ENCODE measurements around the gene ADAR. TPM values are rescaled to one million over a fixed set of nuclear protein-coding genes. Genes with fewer than 3 reads are reported as not detected.

ADAR gene
- total RNA-seq, 1 experiment from 2014 or later, result 190 TPM

- no TSS peak for BruUV-seq (replicated peaks)
- Mint-ChIP-seq H3K27ac (ENCODE audit: unreplicated experiment) (no peak overlapping the region), H3K4me1 (ENCODE audit: low read depth, unreplicated experiment) (peaks cover 19% of the 10 kb centered on the region), H3K4me3 (ENCODE audit: unreplicated experiment) (no peak overlapping the region), H3K9me3 (ENCODE audit: unreplicated experiment) (no peaks in the 10 kb centered on the region), H3K36me3 (ENCODE audit: insufficient read depth, unreplicated experiment) (peaks cover 64% of the 10 kb centered on the region), H3K27me3 (ENCODE audit: insufficient read depth, unreplicated experiment) (no peaks in the 10 kb centered on the region)
- Histone ChIP-seq H3K4me3 (ENCODE audit: low read depth, low read length) (no peak overlapping the region), H3K4me1 (no peaks in the 10 kb centered on the region), H3K36me3 (ENCODE audit: control insufficient read depth, insufficient read depth, low read length) (peaks cover 2% of the 10 kb centered on the region), H3K9me3 (no peaks in the 10 kb centered on the region), H3K27me3 (replicated peaks; ENCODE audit: control insufficient read depth, insufficient read depth, low read length) (no peaks in the 10 kb centered on the region)
- DNase-seq, result no peak
- CTCF ChIA-PET, result no interaction called here
- no peak for TF ChIP-seq CTCF (IDR thresholded peaks at IDR 0.05; ENCODE audit: insufficient read depth in 1 of 2, low read depth in 1 of 2, low read length in 1 of 2, severe bottlenecking in 1 of 2, unreplicated experiment in 1 of 2)
- POLR2A ChIA-PET, result no interaction called here
- intact Hi-C loops (cut with micrococcal nuclease; ENCODE audit: unreplicated experiment), result no loop called here
These were observed 4.7 kb downstream of the ADAR start for GRCh38 chr1:154603317-154603716.

GRCh38 chr1:154599658-154600057, 8.3 kb downstream of the ADAR start:
- intact Hi-C loops (cut with micrococcal nuclease; ENCODE audit: unreplicated experiment), result no loop called here
- ChIA-PET POLR2A (no interaction called here), CTCF (no interaction called here)
- H3K9me3 ChIP-seq, result no peaks in the 10 kb centered on the region
- H3K27me3 Mint-ChIP-seq (ENCODE audit: insufficient read depth, unreplicated experiment), result no peaks in the 10 kb centered on the region
- H3K27me3 ChIP-seq (replicated peaks; ENCODE audit: control insufficient read depth, insufficient read depth, low read length), result no peaks in the 10 kb centered on the region
- TF ChIP-seq CTCF (IDR thresholded peaks at IDR 0.05; ENCODE audit: insufficient read depth in 1 of 2, low read depth in 1 of 2, low read length in 1 of 2, severe bottlenecking in 1 of 2, unreplicated experiment in 1 of 2), result no peak
- H3K27ac Mint-ChIP-seq (ENCODE audit: unreplicated experiment), result no peak overlapping the region
- H3K4me1 Mint-ChIP-seq (ENCODE audit: low read depth, unreplicated experiment), result peaks cover 3% of the 10 kb centered on the region
- peaks cover 4% of the 10 kb centered on the region for H3K36me3 ChIP-seq (ENCODE audit: control insufficient read depth, insufficient read depth, low read length)
- no peak for DNase-seq
- no peaks in the 10 kb centered on the region for H3K9me3 Mint-ChIP-seq (ENCODE audit: unreplicated experiment)
- H3K4me3 Mint-ChIP-seq (ENCODE audit: unreplicated experiment), result no peak overlapping the region
- no peak overlapping the region for H3K4me3 ChIP-seq (ENCODE audit: low read depth, low read length)
- H3K4me1 ChIP-seq, result no peaks in the 10 kb centered on the region
- H3K36me3 Mint-ChIP-seq (ENCODE audit: insufficient read depth, unreplicated experiment), result peaks cover 68% of the 10 kb centered on the region
- BruUV-seq (replicated peaks), result no TSS peak

GRCh38 chr1:154598871-154599635, 8.9 kb downstream of the ADAR start:
- H3K4me1 ChIP-seq, result no peaks in the 10 kb centered on the region
- H3K9me3 ChIP-seq, result no peaks in the 10 kb centered on the region
- BruUV-seq (replicated peaks), result no TSS peak
- Mint-ChIP-seq H3K4me3 (ENCODE audit: unreplicated experiment) (no peak overlapping the region), H3K9me3 (ENCODE audit: unreplicated experiment) (no peaks in the 10 kb centered on the region), H3K36me3 (ENCODE audit: insufficient read depth, unreplicated experiment) (peaks cover 69% of the 10 kb centered on the region), H3K4me1 (ENCODE audit: low read depth, unreplicated experiment) (no peaks in the 10 kb centered on the region), H3K27ac (ENCODE audit: unreplicated experiment) (no peak overlapping the region), H3K27me3 (ENCODE audit: insufficient read depth, unreplicated experiment) (no peaks in the 10 kb centered on the region)
- POLR2A ChIA-PET, result no interaction called here
- CTCF ChIA-PET, result no interaction called here
- no peaks in the 10 kb centered on the region for H3K27me3 ChIP-seq (replicated peaks; ENCODE audit: control insufficient read depth, insufficient read depth, low read length)
- TF ChIP-seq CTCF (IDR thresholded peaks at IDR 0.05; ENCODE audit: insufficient read depth in 1 of 2, low read depth in 1 of 2, low read length in 1 of 2, severe bottlenecking in 1 of 2, unreplicated experiment in 1 of 2), result no peak
- no peak for DNase-seq
- no peak overlapping the region for H3K4me3 ChIP-seq (ENCODE audit: low read depth, low read length)
- H3K36me3 ChIP-seq (ENCODE audit: control insufficient read depth, insufficient read depth, low read length), result peaks cover 4% of the 10 kb centered on the region
- intact Hi-C loops (cut with micrococcal nuclease; ENCODE audit: unreplicated experiment), result no loop called here
